CD4-positive, alpha-beta T cell (primary cell): ENCODE data around the gene RALGAPA1. TPM values are rescaled to one million over a fixed set of nuclear protein-coding genes. Genes with fewer than 3 reads are reported as not detected.

Experiments used
- ATAC-seq: fragments of 200-7000 bp; cut with Tn5 transposase; one replicate; pipeline ENCODE4 v1.10.0; 2022; ENCODE audit warnings: mild to moderate bottlenecking; ENCODE audit not compliant: poor library complexity
- CTCF ChIA-PET: fragments of 350-600 bp; sonication (Branson Sonifier 250); formaldehyde crosslinking; loops from one replicate; lab custom pipeline; 2021; ENCODE audit warnings: antibody characterized with exemption, inconsistent platforms; lab: Charles Lee
- POLR2A ChIA-PET: fragments of 350-600 bp; sonication (Branson Sonifier 250); formaldehyde crosslinking; loops from one replicate; lab custom pipeline; 2021; ENCODE audit warnings: antibody characterized with exemption, inconsistent platforms; lab: Charles Lee
- DNase-seq, 14 experiments: peaks; one replicate each; pipeline ENCODE4 v3.0.0-alpha.2; 2013 to 2020; ENCODE audit warnings: mixed read lengths in 2 of 14
- H3K27ac ChIP-seq, 2 donors: one replicate each; pipeline versions ENCODE4 v1.5.1 to v1.7.0; 2013; ENCODE audit warnings: low read length in 2 of 2, low read depth in 1 of 2, mild to moderate bottlenecking in 1 of 2
- H3K27me3 ChIP-seq, 2 experiments: 1 replicate in 1 of 2; 2 replicates in 1 of 2; pipeline versions ENCODE4 v1.6.1 to v1.7.0; 2013; ENCODE audit warnings: low read length in 2 of 2, control low read depth in 1 of 2, mild to moderate bottlenecking in 1 of 2, moderate library complexity in 1 of 2; ENCODE audit not compliant: insufficient read depth in 2 of 2, control insufficient read depth in 1 of 2
- H3K36me3 ChIP-seq: one replicate; pipeline ENCODE4 v1.6.1; 2013; ENCODE audit warnings: low read length, control low read depth; ENCODE audit not compliant: insufficient read depth
- H3K4me1 ChIP-seq: one replicate; pipeline ENCODE4 v1.6.1; 2013; ENCODE audit warnings: low read length, control low read depth; ENCODE audit not compliant: insufficient read depth
- H3K4me3 ChIP-seq: one replicate; pipeline ENCODE4 v1.5.1; 2013; ENCODE audit warnings: mild to moderate bottlenecking, low read length, moderate library complexity
- H3K9me3 ChIP-seq, 2 experiments: 1 replicate in 1 of 2; 2 replicates in 1 of 2; pipeline versions ENCODE4 v1.6.1 to v1.7.0; 2013; ENCODE audit warnings: low read length in 2 of 2, mild to moderate bottlenecking in 2 of 2, control low read depth in 1 of 2, moderate library complexity in 1 of 2; ENCODE audit not compliant: control insufficient read depth in 1 of 2, insufficient read depth in 1 of 2
- H3K27ac Mint-ChIP-seq: one replicate; pipeline ENCODE4 v1.8.0; 2020; ENCODE audit warnings: mixed read lengths
- H3K27me3 Mint-ChIP-seq: one replicate; pipeline ENCODE4 v1.8.0; 2021; ENCODE audit warnings: mixed read lengths
- H3K36me3 Mint-ChIP-seq: one replicate; pipeline ENCODE4 v1.8.0; 2021; ENCODE audit warnings: low read depth, mixed read lengths
- H3K4me1 Mint-ChIP-seq: one replicate; pipeline ENCODE4 v1.8.0; 2021; ENCODE audit warnings: low read depth, mixed read lengths
- H3K4me3 Mint-ChIP-seq: one replicate; pipeline ENCODE4 v1.8.0; 2020; ENCODE audit warnings: mild to moderate bottlenecking, mixed read lengths
- H3K9me3 Mint-ChIP-seq: one replicate; pipeline ENCODE4 v1.8.0; 2020; ENCODE audit warnings: mixed read lengths
- intact Hi-C, 2 experiments: fragments of 100-400 bp; cut with DNase I in 1 of 2; cut with micrococcal nuclease in 1 of 2; formaldehyde crosslinking; loops; one replicate each; pipeline versions ENCODE4 v1.15.1 to v1.9.0; 2023 to 2025; cut with DNase I, micrococcal nuclease
- total RNA-seq, 174 experiments: library from RNA in 2 of 174; stranded (reverse) in 2 of 174; gene quantifications; one replicate each; pipeline ENCODE4 v1.2.3 and lab custom pipeline; 2021 to 2026
- TF ChIP-seq, protein P1 (sequence below): fragments of 200-600 bp; IDR thresholded peaks from one replicate; pipeline ENCODE4 v1.8.0; 2022; ENCODE audit warnings: antibody characterized with exemption, mild to moderate bottlenecking

The RALGAPA1 gene
- total RNA-seq, 2 experiments from 2014 or later: 72.0 to 75.5 TPM

GRCh38 chr14:35835208-35835982, 26.3 kb upstream of the RALGAPA1 start:
- intact Hi-C loops: no loop called here
- ATAC-seq (no peak), DNase-seq (no peak)
- Mint-ChIP-seq H3K9me3 (peaks cover 9% of the 10 kb centered on the region), H3K36me3 (peaks cover 88% of the 10 kb centered on the region), H3K4me1 (no peaks in the 10 kb centered on the region), H3K27me3 (no peaks in the 10 kb centered on the region), H3K27ac (no peak overlapping the region), H3K4me3 (no peak overlapping the region)
- Histone ChIP-seq H3K4me3 (no peak overlapping the region), H3K9me3 (no peaks in the 10 kb centered on the region), H3K4me1 (no peaks in the 10 kb centered on the region), H3K27me3 (no peaks in the 10 kb centered on the region), H3K36me3 (peaks cover 17% of the 10 kb centered on the region), H3K27ac (no peak overlapping the region)
- TF ChIP-seq, protein P1, sequence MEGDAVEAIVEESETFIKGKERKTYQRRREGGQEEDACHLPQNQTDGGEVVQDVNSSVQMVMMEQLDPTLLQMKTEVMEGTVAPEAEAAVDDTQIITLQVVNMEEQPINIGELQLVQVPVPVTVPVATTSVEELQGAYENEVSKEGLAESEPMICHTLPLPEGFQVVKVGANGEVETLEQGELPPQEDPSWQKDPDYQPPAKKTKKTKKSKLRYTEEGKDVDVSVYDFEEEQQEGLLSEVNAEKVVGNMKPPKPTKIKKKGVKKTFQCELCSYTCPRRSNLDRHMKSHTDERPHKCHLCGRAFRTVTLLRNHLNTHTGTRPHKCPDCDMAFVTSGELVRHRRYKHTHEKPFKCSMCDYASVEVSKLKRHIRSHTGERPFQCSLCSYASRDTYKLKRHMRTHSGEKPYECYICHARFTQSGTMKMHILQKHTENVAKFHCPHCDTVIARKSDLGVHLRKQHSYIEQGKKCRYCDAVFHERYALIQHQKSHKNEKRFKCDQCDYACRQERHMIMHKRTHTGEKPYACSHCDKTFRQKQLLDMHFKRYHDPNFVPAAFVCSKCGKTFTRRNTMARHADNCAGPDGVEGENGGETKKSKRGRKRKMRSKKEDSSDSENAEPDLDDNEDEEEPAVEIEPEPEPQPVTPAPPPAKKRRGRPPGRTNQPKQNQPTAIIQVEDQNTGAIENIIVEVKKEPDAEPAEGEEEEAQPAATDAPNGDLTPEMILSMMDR: no peak
- ChIA-PET POLR2A (interaction anchor here (2.5 kb wide), 1 partner anchor 9 kb away, joined by 12 read pairs; the partner anchor contains the start of gene BRMS1L), CTCF (interaction anchor here (1.0 to 1.3 kb wide), 2 partner anchors 14 to 17 kb away, joined by 3 read pairs; no protein-coding TSS in a partner anchor)

DNA sequence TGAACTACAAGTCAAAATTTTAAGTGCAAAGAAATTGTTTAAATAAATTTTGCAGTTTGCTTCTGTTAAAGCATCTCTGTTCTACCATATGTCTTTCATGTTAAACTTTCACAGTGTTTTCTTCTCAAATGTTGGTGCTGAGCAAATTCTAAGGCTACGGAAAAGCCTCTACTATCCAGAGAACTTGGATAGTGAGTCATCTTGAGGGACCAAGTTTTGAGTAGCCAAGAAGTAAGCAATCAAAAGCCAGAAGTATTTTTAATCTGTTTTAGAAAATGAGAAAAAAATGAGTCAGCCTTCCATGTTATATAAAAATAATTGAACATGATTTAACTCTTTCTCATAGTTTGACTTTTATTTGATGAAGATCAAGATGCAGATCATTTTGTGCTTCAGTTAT, 20.4 kb upstream of the RALGAPA1 start:
- Mint-ChIP-seq H3K27me3 (no peaks in the 10 kb centered on the region), H3K4me1 (peaks cover 26% of the 10 kb centered on the region), H3K27ac (no peak overlapping the region), H3K36me3 (peaks cover 43% of the 10 kb centered on the region), H3K9me3 (no peaks in the 10 kb centered on the region), H3K4me3 (peak overlapping the region; percentile 69)
- peaks cover 15% of the 10 kb centered on the region for H3K4me1 ChIP-seq
- ATAC-seq (no peak), DNase-seq (no peak)
- H3K27ac ChIP-seq: no peak overlapping the region
- TF ChIP-seq, protein P1: no peak
- H3K36me3 ChIP-seq: peaks cover 10% of the 10 kb centered on the region
- no peak overlapping the region for H3K4me3 ChIP-seq
- intact Hi-C loops: loop anchor here (5.0 to 10.0 kb wide), 7 partner anchors 493 to 1292 kb away; partner anchors contain the start of genes PSMA6 (in 2 of the 2), EAPP (in 1 of the 2), FAM177A1 (in 1 of the 2) and MBIP (in 1 of the 2)
- CTCF ChIA-PET: no interaction called here
- H3K27me3 ChIP-seq: no peaks in the 10 kb centered on the region
- POLR2A ChIA-PET: no interaction called here
- no peaks in the 10 kb centered on the region for H3K9me3 ChIP-seq

DNA sequence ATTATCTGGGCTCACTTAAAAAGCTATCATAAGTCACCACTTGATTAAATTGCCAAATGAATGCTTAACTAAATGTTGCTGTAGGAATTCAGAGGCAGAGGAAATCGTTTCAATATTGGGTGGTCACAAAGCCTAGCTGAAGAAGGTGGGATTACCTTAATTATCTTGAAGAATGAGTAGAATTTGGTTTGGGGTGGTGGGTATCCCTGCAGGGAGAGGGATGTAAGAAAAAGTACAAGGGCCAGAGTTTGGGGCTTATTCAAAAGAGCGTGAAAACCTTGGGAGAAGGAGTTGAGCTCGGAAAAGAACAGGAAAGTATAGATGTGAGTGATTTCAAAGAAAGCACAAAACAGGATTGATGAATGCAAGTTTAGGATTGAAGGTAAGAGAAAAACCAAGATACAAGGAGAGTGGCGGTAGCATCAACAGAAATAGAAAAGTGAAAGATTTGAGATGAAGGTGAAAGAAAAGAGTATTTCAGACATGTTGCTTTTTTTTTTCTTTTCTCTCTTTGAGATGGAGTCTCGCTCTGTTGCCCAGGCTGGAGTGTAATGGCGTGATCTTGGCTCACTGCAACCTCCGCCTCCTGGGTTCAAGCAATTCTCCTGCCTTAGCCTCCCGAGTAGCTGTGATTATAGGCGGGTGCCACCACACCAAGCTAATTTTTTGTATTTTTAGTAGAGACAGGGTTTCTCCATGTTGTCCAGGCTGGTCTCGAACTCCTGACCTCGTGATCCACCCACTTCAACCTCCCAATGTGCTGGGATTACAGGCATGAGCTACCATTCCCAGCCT, 18.8 kb upstream of the RALGAPA1 start:
- peaks cover 27% of the 10 kb centered on the region for H3K36me3 Mint-ChIP-seq

More for the DNA sequence above, 18.8 kb upstream of the RALGAPA1 start:
- no peaks in the 10 kb centered on the region for H3K27me3 ChIP-seq
- intact Hi-C loops: loop anchor here (5.0 to 10.0 kb wide), 7 partner anchors 494 to 1291 kb away; partner anchors contain the start of genes PSMA6 (in 2 of the 2), EAPP (in 1 of the 2), FAM177A1 (in 1 of the 2) and MBIP (in 1 of the 2)
- peaks cover 7% of the 10 kb centered on the region for H3K36me3 ChIP-seq
- H3K4me1 ChIP-seq: peaks cover 15% of the 10 kb centered on the region
- no peak overlapping the region for H3K4me3 ChIP-seq
- ATAC-seq (no peak), DNase-seq (no peak)
- H3K27ac ChIP-seq: no peak overlapping the region
- ChIA-PET CTCF (interaction anchor here (0.5 kb wide), 1 partner anchor 265 kb away, joined by 4 read pairs; no protein-coding TSS in a partner anchor), POLR2A (interaction anchor here (2.4 to 2.8 kb wide), 2 partner anchors 19 to 424 kb away, joined by 19 to 42 read pairs; partner anchors contain the start of genes NFKBIA and RALGAPA1)
- no peaks in the 10 kb centered on the region for H3K27me3 Mint-ChIP-seq
- peak overlapping the region; percentile 88 for H3K4me3 Mint-ChIP-seq
- H3K9me3 Mint-ChIP-seq: no peaks in the 10 kb centered on the region
- peaks cover 26% of the 10 kb centered on the region for H3K4me1 Mint-ChIP-seq
- no peaks in the 10 kb centered on the region for H3K9me3 ChIP-seq
- TF ChIP-seq, protein P1: no peak
- H3K27ac Mint-ChIP-seq: peak overlapping the region; percentile 68
